ENCODE measurements around the gene PLA2G2C. TPM values are rescaled to one million over a fixed set of nuclear protein-coding genes. Genes with fewer than 3 reads are reported as not detected.

The PLA2G2C gene
- total and polyA plus RNA-seq, 4 experiments from 2014 or later, result not detected

GRCh38 chr1:20142001-20142710, 44.2 kb downstream of the PLA2G2C start:
- intact Hi-C loops (cut with micrococcal nuclease), result no loop called here
- H3K27ac Mint-ChIP-seq, result peak overlapping the region in 1 of 7 donors; percentile 35
- H3K27me3 Mint-ChIP-seq, result peaks cover 9 to 15% of the 10 kb centered on the region in 2 donors
- POLR2A ChIA-PET (ENCODE audit: partially characterized antibody), result no interaction called here
- no peak for DNase-seq
- no peaks in the 10 kb centered on the region for H3K36me3 Mint-ChIP-seq
- Histone ChIP-seq H3K27ac (ENCODE audit: low read depth, low read length) (no peak overlapping the region), H3K4me3 (ENCODE audit: low read length in 2 of 2) (no peak overlapping the region), H3K27me3 (ENCODE audit: insufficient read depth, low read length) (no peaks in the 10 kb centered on the region), H3K9me3 (ENCODE audit: control insufficient read depth in 1 of 2, low read length in 2 of 2) (no peaks in the 10 kb centered on the region), H3K36me3 (ENCODE audit: insufficient read depth, low read length) (no peaks in the 10 kb centered on the region), H3K4me1 (ENCODE audit: insufficient read depth, low read length) (no peaks in the 10 kb centered on the region)
- peaks cover 0 to 2% (median 0%) of the 10 kb centered on the region in 8 donors for H3K9me3 Mint-ChIP-seq
- CTCF ChIA-PET (ENCODE audit: partially characterized antibody), result interaction anchor here (0.9 kb wide), 1 partner anchor 10 kb away, joined by 4 read pairs; no protein-coding TSS in a partner anchor
- no peaks in the 10 kb centered on the region for H3K4me1 Mint-ChIP-seq
- H3K4me3 Mint-ChIP-seq, result no peak overlapping the region

DNA sequence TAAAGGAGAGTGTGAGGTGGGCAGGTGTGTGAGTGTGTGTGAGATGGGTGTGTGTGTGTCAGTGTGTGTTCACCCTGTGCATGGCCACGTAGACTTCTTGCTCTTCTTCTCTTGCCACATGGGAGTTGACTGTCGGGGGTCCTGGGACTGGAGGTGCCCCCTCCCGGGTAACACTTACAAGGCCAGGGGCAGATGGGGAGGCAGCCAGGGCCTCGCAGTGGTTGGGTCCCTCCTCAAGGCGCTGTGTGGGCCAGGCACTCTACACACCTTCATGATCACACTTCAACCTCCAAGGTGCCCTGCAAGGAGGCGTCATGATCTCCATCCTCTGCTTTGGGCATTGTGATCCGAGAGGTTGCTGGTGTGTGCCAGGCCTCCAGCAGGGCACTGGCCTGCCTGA, 44.9 kb downstream of the PLA2G2C start:
- Histone ChIP-seq H3K4me3 (ENCODE audit: low read length in 2 of 2) (no peak overlapping the region), H3K9me3 (ENCODE audit: control insufficient read depth in 1 of 2, low read length in 2 of 2) (no peaks in the 10 kb centered on the region), H3K4me1 (ENCODE audit: insufficient read depth, low read length) (no peaks in the 10 kb centered on the region), H3K27me3 (ENCODE audit: insufficient read depth, low read length) (no peaks in the 10 kb centered on the region), H3K27ac (ENCODE audit: low read depth, low read length) (no peak overlapping the region), H3K36me3 (ENCODE audit: insufficient read depth, low read length) (no peaks in the 10 kb centered on the region)
- no peak for DNase-seq
- ChIA-PET POLR2A (ENCODE audit: partially characterized antibody) (no interaction called here), CTCF (ENCODE audit: partially characterized antibody) (interaction anchor here (0.9 kb wide), 1 partner anchor 11 kb away, joined by 4 read pairs; no protein-coding TSS in a partner anchor)
- H3K9me3 Mint-ChIP-seq, result peaks cover 0 to 2% (median 0%) of the 10 kb centered on the region in 8 donors
- no peaks in the 10 kb centered on the region for H3K4me1 Mint-ChIP-seq
- intact Hi-C loops (cut with micrococcal nuclease), result no loop called here
- H3K27ac Mint-ChIP-seq, result no peak overlapping the region
- no peaks in the 10 kb centered on the region for H3K36me3 Mint-ChIP-seq
- H3K27me3 Mint-ChIP-seq, result peaks cover 9 to 15% of the 10 kb centered on the region in 2 donors
- H3K4me3 Mint-ChIP-seq, result no peak overlapping the region

DNA sequence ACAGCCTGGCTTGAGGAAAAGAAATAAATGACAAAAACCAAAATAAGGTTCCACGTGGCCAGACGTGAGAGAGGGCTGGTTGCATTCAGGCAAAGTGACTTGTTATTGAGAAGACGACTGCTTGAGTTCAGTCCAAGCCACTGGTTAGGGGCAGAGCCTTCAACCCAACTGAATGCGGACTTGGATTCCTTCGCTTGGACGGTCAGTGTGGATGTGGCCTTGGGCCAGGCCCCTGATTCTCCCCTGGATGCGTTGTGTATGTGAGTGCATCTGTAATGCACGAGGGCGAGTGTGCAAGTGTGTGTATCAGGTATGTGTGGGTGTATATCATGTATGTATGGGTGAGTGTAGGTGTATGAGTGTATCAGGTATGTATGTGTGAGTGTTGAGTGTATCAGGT, 45.3 kb downstream of the PLA2G2C start:
- H3K4me1 Mint-ChIP-seq, result no peaks in the 10 kb centered on the region
- Histone ChIP-seq H3K4me3 (ENCODE audit: low read length in 2 of 2) (no peak overlapping the region), H3K27ac (ENCODE audit: low read depth, low read length) (no peak overlapping the region), H3K4me1 (ENCODE audit: insufficient read depth, low read length) (no peaks in the 10 kb centered on the region), H3K36me3 (ENCODE audit: insufficient read depth, low read length) (no peaks in the 10 kb centered on the region), H3K27me3 (ENCODE audit: insufficient read depth, low read length) (no peaks in the 10 kb centered on the region), H3K9me3 (ENCODE audit: control insufficient read depth in 1 of 2, low read length in 2 of 2) (no peaks in the 10 kb centered on the region)
- no peak for DNase-seq
- ChIA-PET POLR2A (ENCODE audit: partially characterized antibody) (no interaction called here), CTCF (ENCODE audit: partially characterized antibody) (no interaction called here)
- H3K9me3 Mint-ChIP-seq, result peaks cover 0 to 2% (median 0%) of the 10 kb centered on the region in 8 donors
- H3K27ac Mint-ChIP-seq, result peak overlapping the region in 1 of 7 donors; percentile 1
- no peaks in the 10 kb centered on the region for H3K36me3 Mint-ChIP-seq
- H3K27me3 Mint-ChIP-seq, result peaks cover 9 to 15% of the 10 kb centered on the region in 2 donors
- no peak overlapping the region for H3K4me3 Mint-ChIP-seq
- intact Hi-C loops (cut with micrococcal nuclease), result no loop called here

DNA sequence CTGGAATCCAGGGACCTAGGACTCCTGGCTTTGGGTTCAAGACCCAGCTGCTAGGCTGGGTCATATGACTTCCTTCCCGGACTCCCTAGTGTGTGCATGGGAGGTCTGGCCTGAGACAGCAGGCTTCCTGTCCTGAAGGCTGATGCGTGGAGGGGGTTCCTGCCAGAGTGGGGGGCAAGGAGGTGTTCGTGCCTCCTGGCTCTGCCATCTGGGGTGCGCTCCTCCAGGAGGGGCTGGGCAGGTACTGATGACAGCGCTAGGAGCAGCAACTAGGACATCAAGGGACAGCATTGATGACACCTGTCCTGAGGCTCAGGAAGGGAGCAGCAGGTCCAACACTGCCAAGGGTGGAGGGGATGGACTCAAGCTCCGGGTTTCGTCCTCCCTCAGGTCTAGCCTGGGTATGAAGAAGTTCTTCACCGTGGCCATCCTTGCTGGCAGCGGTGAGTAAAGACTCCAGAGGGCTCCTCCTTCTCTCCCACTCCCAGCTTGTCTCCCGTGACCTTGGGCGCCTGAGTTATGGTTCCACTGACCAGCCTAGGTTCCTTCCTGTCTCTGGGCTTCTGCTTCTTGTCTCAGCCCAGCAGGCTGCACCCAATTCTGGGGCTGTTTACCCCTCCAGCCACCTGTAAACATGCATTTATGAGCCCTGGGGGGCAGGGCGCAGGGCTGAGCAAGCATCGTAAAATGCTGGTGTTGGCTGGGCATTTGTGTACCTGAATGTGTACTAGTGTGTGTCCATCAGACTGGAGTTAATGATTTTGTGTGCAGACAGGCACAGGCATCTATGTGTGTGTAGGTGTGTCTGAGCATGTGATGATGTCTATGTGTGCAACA, 46.3 kb downstream of the PLA2G2C start:
- no peaks in the 10 kb centered on the region for H3K27me3 ChIP-seq (ENCODE audit: insufficient read depth, low read length)
- CTCF ChIA-PET (ENCODE audit: partially characterized antibody), result no interaction called here
- no peak overlapping the region for H3K27ac Mint-ChIP-seq

DNA sequence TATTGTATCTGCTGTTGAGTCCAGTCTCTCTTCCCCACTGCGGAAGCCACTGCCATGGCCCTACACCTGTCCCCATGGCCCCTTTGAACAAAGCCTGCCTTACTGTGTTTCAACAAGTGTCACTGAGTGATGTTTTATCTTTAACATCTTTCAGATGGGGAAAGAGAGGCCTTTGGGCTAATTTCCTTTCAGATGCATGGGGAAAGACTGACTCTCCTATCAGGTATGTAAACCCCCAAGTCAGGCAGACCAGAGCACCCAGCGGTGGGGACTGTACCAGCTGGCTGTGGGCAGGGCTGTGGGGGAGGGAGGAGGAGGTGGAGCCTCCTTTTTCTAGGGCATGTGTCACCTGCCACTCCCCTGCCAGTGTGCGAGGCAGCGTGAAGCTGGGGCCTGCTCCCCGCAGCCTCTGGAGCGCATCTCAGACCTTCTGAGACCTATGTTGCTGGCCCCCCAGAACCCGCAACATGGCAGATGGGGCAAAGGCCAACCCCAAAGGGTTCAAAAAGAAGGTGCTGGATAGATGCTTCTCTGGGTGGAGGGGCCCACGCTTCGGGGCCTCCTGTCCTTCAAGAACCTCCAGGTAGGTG, 47.3 kb downstream of the PLA2G2C start, which contains the start of gene PLA2G2F:
Gene PLA2G2F, plus strand, starts transcription at position 363 of the 590 bp plus-strand sequence. Its CDS starts 105 bp downstream, at position 468.
- no peaks in the 10 kb centered on the region for H3K4me1 ChIP-seq (ENCODE audit: insufficient read depth, low read length)
- intact Hi-C loops (cut with micrococcal nuclease), result no loop called here
- ChIA-PET CTCF (ENCODE audit: partially characterized antibody) (no interaction called here), POLR2A (ENCODE audit: partially characterized antibody) (no interaction called here)
- no peak within 1 kb of the TSS for H3K27ac ChIP-seq (ENCODE audit: low read depth, low read length)
- no peaks in the 10 kb centered on the region for H3K27me3 ChIP-seq (ENCODE audit: insufficient read depth, low read length)
- Mint-ChIP-seq H3K9me3 (peaks cover 0 to 2% (median 0%) of the 10 kb centered on the region in 8 donors), H3K36me3 (no peaks in the 10 kb centered on the region), H3K4me3 (no peak within 1 kb of the TSS), H3K4me1 (no peaks in the 10 kb centered on the region), H3K27me3 (peaks cover 12 to 16% of the 10 kb centered on the region in 2 donors), H3K27ac (no peak within 1 kb of the TSS)
- no peak within 1 kb of the TSS for H3K4me3 ChIP-seq (ENCODE audit: low read length in 2 of 2)
- H3K36me3 ChIP-seq (ENCODE audit: insufficient read depth, low read length), result no peaks in the 10 kb centered on the region
- no peak for DNase-seq
- no peaks in the 10 kb centered on the region for H3K9me3 ChIP-seq (ENCODE audit: control insufficient read depth in 1 of 2, low read length in 2 of 2)

More for the DNA sequence above, 46.3 kb downstream of the PLA2G2C start:
- no peaks in the 10 kb centered on the region for H3K36me3 ChIP-seq (ENCODE audit: insufficient read depth, low read length)
- peaks cover 9 to 15% of the 10 kb centered on the region in 2 donors for H3K27me3 Mint-ChIP-seq
- H3K36me3 Mint-ChIP-seq, result no peaks in the 10 kb centered on the region
- no peak for DNase-seq
- no peaks in the 10 kb centered on the region for H3K4me1 ChIP-seq (ENCODE audit: insufficient read depth, low read length)
- H3K27ac ChIP-seq (ENCODE audit: low read depth, low read length), result no peak overlapping the region
- no peak overlapping the region for H3K4me3 ChIP-seq (ENCODE audit: low read length in 2 of 2)
- no peaks in the 10 kb centered on the region for H3K4me1 Mint-ChIP-seq
- no peak overlapping the region for H3K4me3 Mint-ChIP-seq
- POLR2A ChIA-PET (ENCODE audit: partially characterized antibody), result no interaction called here
- peaks cover 0 to 2% (median 0%) of the 10 kb centered on the region in 8 donors for H3K9me3 Mint-ChIP-seq
- no peaks in the 10 kb centered on the region for H3K9me3 ChIP-seq (ENCODE audit: control insufficient read depth in 1 of 2, low read length in 2 of 2)
- intact Hi-C loops (cut with micrococcal nuclease), result no loop called here

DNA sequence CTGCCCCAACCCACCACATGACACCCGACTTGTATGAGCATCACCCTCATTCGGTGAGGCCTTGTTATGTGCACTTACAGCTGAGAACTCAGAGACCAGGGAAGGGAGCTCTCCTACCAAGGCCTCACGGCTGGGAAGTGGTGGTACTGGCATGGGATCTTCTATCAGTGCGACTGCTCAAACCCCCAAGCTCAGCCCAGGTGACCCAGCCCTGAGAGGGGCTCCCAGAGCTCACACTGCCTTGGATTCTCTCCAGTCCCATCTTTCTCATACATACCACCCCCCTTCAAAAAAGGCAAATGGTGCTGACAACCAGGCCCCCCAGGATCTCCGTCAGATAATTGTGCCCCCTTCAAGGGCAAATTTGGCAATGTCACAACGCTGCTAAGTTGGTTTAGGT, 48.0 kb downstream of the PLA2G2C start:
- H3K4me3 ChIP-seq (ENCODE audit: low read length in 2 of 2), result no peak overlapping the region
- Mint-ChIP-seq H3K36me3 (no peaks in the 10 kb centered on the region), H3K27me3 (peaks cover 14 to 19% of the 10 kb centered on the region in 2 donors), H3K27ac (no peak overlapping the region), H3K9me3 (peaks cover 0 to 2% (median 0%) of the 10 kb centered on the region in 8 donors), H3K4me1 (no peaks in the 10 kb centered on the region), H3K4me3 (no peak overlapping the region)
- H3K4me1 ChIP-seq (ENCODE audit: insufficient read depth, low read length), result no peaks in the 10 kb centered on the region
- H3K36me3 ChIP-seq (ENCODE audit: insufficient read depth, low read length), result no peaks in the 10 kb centered on the region
- POLR2A ChIA-PET (ENCODE audit: partially characterized antibody), result no interaction called here
- no peak overlapping the region for H3K27ac ChIP-seq (ENCODE audit: low read depth, low read length)
- no peaks in the 10 kb centered on the region for H3K27me3 ChIP-seq (ENCODE audit: insufficient read depth, low read length)
- no peaks in the 10 kb centered on the region for H3K9me3 ChIP-seq (ENCODE audit: control insufficient read depth in 1 of 2, low read length in 2 of 2)
- no peak for DNase-seq
- intact Hi-C loops (cut with micrococcal nuclease), result no loop called here
- CTCF ChIA-PET (ENCODE audit: partially characterized antibody), result no interaction called here

- H3K4me3 ChIP-seq (ENCODE audit: low read length in 2 of 2), result no peak overlapping the region
- ChIA-PET CTCF (ENCODE audit: partially characterized antibody) (no interaction called here), POLR2A (ENCODE audit: partially characterized antibody) (no interaction called here)
- H3K36me3 Mint-ChIP-seq, result no peaks in the 10 kb centered on the region
- no peaks in the 10 kb centered on the region for H3K4me1 Mint-ChIP-seq
- H3K36me3 ChIP-seq (ENCODE audit: insufficient read depth, low read length), result no peaks in the 10 kb centered on the region
- no peak overlapping the region for H3K27ac Mint-ChIP-seq
- H3K4me1 ChIP-seq (ENCODE audit: insufficient read depth, low read length), result no peaks in the 10 kb centered on the region
- peaks cover 14 to 21% of the 10 kb centered on the region in 2 donors for H3K27me3 Mint-ChIP-seq
- DNase-seq, result no peak
- H3K9me3 Mint-ChIP-seq, result peaks cover 0 to 2% (median 0%) of the 10 kb centered on the region in 8 donors
- no peaks in the 10 kb centered on the region for H3K9me3 ChIP-seq (ENCODE audit: control insufficient read depth in 1 of 2, low read length in 2 of 2)
- H3K4me3 Mint-ChIP-seq, result no peak overlapping the region
- no peak overlapping the region for H3K27ac ChIP-seq (ENCODE audit: low read depth, low read length)
- intact Hi-C loops (cut with micrococcal nuclease), result no loop called here
- no peaks in the 10 kb centered on the region for H3K27me3 ChIP-seq (ENCODE audit: insufficient read depth, low read length)
Measured at GRCh38 chr1:20137604-20138003, 48.7 kb downstream of the PLA2G2C start.

Data from CD4-positive, alpha-beta memory T cell (primary cell).